Transverse colon (tissue), 4 donors: Measurements from ENCODE around the gene DNAH8. TPM values are rescaled to one million over a fixed set of nuclear protein-coding genes. Genes with fewer than 3 reads are reported as not detected.
A peak's percentile ranks its signal among the peaks of the same experiment; 100 is the strongest.

Source experiments
- DNase-seq: peaks from one replicate; pipeline ENCODE4 v3.0.0-alpha.2; 2019
- H3K27ac ChIP-seq, 4 donors: fragments of 200-600 bp; sonication (generic); 2 replicates each; pipeline ENCODE4 v1.5.1; 2016 to 2018; ENCODE audit warnings: inconsistent platforms in 4 of 4
- H3K27me3 ChIP-seq: fragments of 200-600 bp; sonication (generic); 2 replicates; pipeline ENCODE4 v1.5.1; 2017; ENCODE audit warnings: inconsistent platforms
- H3K36me3 ChIP-seq, 4 donors: fragments of 200-600 bp; sonication (generic); 2 replicates each; pipeline ENCODE4 v1.5.1; 2017 to 2019; ENCODE audit warnings: inconsistent platforms in 4 of 4
- H3K4me1 ChIP-seq, 4 donors: fragments of 200-600 bp; sonication (generic); 2 replicates each; pipeline ENCODE4 v1.5.1; 2017 to 2020; ENCODE audit warnings: inconsistent platforms in 4 of 4
- H3K4me3 ChIP-seq, 4 donors: fragments of 200-600 bp; sonication (generic); 1 replicate in 1 of 4; 2 replicates in 3 of 4; pipeline versions ENCODE4 v1.5.1 to v1.6.1; 2017 to 2019; ENCODE audit warnings: inconsistent platforms in 4 of 4
- H3K9me3 ChIP-seq, 2 donors: fragments of 200-600 bp; sonication (generic); 2 replicates each; pipeline ENCODE4 v1.5.1; 2017 to 2019; ENCODE audit warnings: inconsistent platforms in 2 of 2
- EP300 ChIP-seq: sonication (generic); formaldehyde crosslinking; IDR thresholded peaks from one replicate; pipeline ENCODE4 v1.6.1; 2017; ENCODE audit warnings: antibody characterized with exemption, low read depth
- POLR2A ChIP-seq: fragments of 450-650 bp; IDR thresholded peaks from one replicate; pipeline ENCODE4 v1.6.1; 2016; ENCODE audit warnings: antibody characterized with exemption, mild to moderate bottlenecking, moderate library complexity
- POLR2AphosphoS5 ChIP-seq, 3 donors: sonication (generic); formaldehyde crosslinking; IDR thresholded peaks; one replicate each; pipeline ENCODE4 v1.6.1; 2016; ENCODE audit warnings: antibody characterized with exemption in 3 of 3
- WGBS, 2 donors: methylation state at CpG; one replicate each; pipeline ENCODE4 v1.1.5; 2018; ENCODE audit warnings: low coverage in 1 of 2; 5-methylcytosine and 5-hydroxymethylcytosine counted together
- in situ Hi-C, 4 donors: fragments of 200-750 bp; cut with MboI; loops; one replicate each; pipeline versions ENCODE4 v1.15.0 to v1.15.1; 2017; ENCODE audit warnings: low sequenced_read_pairs in 3 of 4, low pct_ligation_motif_present in 1 of 4, low pct_unique_long_range_greater_than_20kb in 1 of 4
- intact Hi-C: fragments of 100-400 bp; cut with DNase I; formaldehyde crosslinking; loops from one replicate; pipeline ENCODE4 v1.15.1; 2023; ENCODE audit warnings: low total_unique reads
- total RNA-seq, 4 donors: library from RNA; depleted of rRNA; stranded (reverse); fragments of >200 nt; gene quantifications; one replicate each; pipeline ENCODE4 v1.1.0, GENCODE V29; 2016
- TF ChIP-seq, protein P1 (sequence below), 5 experiments: fragments of 200-600 bp in 3 of 5; fragments of 450-650 bp in 2 of 5; sonication (generic) in 3 of 5; IDR thresholded peaks; 1 replicate in 2 of 5; 2 replicates in 3 of 5; pipeline ENCODE4 v1.5.1; 2016 to 2017; ENCODE audit warnings: antibody characterized with exemption in 5 of 5, inconsistent platforms in 3 of 5, mild to moderate bottlenecking in 2 of 5, moderate library complexity in 1 of 5

DNAH8 gene
- total RNA-seq, 4 donors from 2014 or later: 0.16 TPM; not detected in 3

DNA sequence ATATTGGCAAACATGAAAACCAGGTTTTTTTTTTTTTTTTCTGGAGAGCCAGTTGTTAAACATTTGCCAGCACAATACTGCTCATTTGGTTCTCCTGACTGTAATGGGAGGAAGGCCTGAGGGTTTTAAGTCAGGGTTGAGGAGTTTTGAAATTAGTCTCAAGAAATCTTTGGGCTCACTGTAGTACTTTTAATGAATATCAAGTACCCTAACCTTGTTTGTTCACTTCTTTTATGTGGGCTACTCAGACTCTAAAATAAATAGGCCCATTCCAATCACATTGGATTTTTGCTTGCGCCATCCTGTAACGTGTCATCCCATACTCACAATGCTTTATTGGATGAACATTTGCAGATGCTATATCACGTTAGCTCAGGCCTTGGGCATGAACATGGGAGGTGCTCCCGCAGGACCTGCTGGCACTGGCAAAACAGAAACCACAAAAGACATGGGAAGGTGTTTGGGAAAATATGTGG, 146.9 kb downstream of the DNAH8 start:
- peaks cover 10% of the 10 kb centered on the region for H3K27me3 ChIP-seq
- no peaks in the 10 kb centered on the region for H3K4me1 ChIP-seq
- TF ChIP-seq EP300 (no peak), POLR2AphosphoS5 (IDR thresholded peaks at IDR 0.05) (no peak), POLR2A (no peak)
- TF ChIP-seq, protein P1, sequence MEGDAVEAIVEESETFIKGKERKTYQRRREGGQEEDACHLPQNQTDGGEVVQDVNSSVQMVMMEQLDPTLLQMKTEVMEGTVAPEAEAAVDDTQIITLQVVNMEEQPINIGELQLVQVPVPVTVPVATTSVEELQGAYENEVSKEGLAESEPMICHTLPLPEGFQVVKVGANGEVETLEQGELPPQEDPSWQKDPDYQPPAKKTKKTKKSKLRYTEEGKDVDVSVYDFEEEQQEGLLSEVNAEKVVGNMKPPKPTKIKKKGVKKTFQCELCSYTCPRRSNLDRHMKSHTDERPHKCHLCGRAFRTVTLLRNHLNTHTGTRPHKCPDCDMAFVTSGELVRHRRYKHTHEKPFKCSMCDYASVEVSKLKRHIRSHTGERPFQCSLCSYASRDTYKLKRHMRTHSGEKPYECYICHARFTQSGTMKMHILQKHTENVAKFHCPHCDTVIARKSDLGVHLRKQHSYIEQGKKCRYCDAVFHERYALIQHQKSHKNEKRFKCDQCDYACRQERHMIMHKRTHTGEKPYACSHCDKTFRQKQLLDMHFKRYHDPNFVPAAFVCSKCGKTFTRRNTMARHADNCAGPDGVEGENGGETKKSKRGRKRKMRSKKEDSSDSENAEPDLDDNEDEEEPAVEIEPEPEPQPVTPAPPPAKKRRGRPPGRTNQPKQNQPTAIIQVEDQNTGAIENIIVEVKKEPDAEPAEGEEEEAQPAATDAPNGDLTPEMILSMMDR (IDR thresholded peaks at IDR 0.05): no peak
- in situ Hi-C loops: loop anchor here in 3 of 4 donors (25.0 kb wide), 2 partner anchors 300 to 450 kb away; partner anchors contain the start of genes KCNK16 (in 2 of the 3) and KCNK17 (in 2 of the 3)
- intact Hi-C loops: no loop called here
- H3K36me3 ChIP-seq: no peaks in the 10 kb centered on the region
- H3K9me3 ChIP-seq: no peaks in the 10 kb centered on the region
- H3K27ac ChIP-seq: no peak overlapping the region
- no peak overlapping the region for H3K4me3 ChIP-seq
- DNase-seq: no peak
- 86 to 92% methylated on average over 2 to 4 of the region's 4 CpGs for WGBS, 2 donors

DNA sequence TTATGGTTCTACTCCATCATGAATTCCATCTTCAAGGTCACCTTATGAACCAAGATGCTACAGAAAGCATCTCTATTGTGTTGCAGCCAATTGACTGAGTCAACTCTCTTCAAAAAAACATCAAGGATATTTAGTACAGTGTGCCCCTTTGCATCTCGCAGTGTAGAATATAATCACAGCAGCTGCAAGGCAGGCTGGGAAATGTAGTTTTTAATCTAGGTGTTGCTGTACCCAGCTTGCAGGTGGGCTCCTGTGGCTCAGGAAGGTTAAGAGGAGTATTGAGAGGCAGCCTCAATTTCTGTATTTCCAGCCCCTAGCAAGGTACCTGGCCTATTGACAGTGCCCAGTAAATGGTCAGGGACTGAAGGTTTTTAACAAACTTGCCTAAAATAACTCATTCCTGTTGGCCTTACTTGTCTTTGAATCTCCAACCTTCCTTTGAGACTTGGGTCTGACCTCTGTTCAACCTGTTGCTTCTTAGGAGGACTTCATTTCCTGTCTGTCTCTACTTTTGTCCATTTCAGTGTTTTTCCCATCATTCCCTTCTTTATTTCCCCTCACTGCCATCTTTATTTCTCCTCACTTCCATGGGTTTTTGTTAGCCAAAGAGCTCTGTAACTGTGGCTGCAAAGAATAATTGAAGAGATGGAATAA, 150.5 kb downstream of the DNAH8 start:
- DNase-seq: no peak
- in situ Hi-C loops: loop anchor here in 3 of 4 donors (25.0 kb wide), 2 partner anchors 297 to 447 kb away; partner anchors contain the start of genes KCNK16 (in 2 of the 3) and KCNK17 (in 2 of the 3)
- Histone ChIP-seq H3K4me1 (no peaks in the 10 kb centered on the region), H3K27me3 (peaks cover 15% of the 10 kb centered on the region), H3K36me3 (no peaks in the 10 kb centered on the region), H3K27ac (no peak overlapping the region), H3K4me3 (no peak overlapping the region), H3K9me3 (no peaks in the 10 kb centered on the region)
- intact Hi-C loops: no loop called here
- TF ChIP-seq EP300 (no peak), POLR2AphosphoS5 (IDR thresholded peaks at IDR 0.05) (no peak), POLR2A (no peak)
- TF ChIP-seq, protein P1 (IDR thresholded peaks at IDR 0.05): no peak
- WGBS, 2 donors: 67 to 82% methylated on average over 1 of the region's 1 CpG

DNA sequence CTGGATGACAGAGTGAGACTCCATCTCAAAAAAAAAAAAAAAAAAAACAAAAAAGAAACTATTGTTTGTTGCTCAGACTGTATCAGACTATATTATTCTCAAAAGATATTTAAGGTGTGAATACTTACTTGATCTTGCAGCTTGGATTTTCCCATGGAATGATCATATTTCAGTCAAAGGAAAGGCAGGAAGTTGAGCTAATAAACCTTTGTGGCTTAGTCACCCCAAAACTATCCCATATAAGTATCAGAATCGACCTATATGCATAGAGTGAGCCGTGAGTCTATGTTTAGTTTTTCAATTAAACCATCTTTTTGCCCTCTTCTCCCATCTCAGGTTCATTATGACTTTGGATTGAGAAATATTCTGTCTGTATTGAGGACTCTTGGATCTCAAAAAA, 152.6 kb downstream of the DNAH8 start:
- Histone ChIP-seq H3K27ac (no peak overlapping the region), H3K4me1 (no peaks in the 10 kb centered on the region), H3K9me3 (no peaks in the 10 kb centered on the region), H3K4me3 (no peak overlapping the region), H3K36me3 (no peaks in the 10 kb centered on the region), H3K27me3 (peaks cover 15% of the 10 kb centered on the region)
- no peak for DNase-seq
- TF ChIP-seq POLR2AphosphoS5 (IDR thresholded peaks at IDR 0.05) (no peak), EP300 (no peak), POLR2A (no peak)
- TF ChIP-seq, protein P1 (IDR thresholded peaks at IDR 0.05): no peak
- in situ Hi-C loops: loop anchor here in 3 of 4 donors (25.0 kb wide), 2 partner anchors 295 to 445 kb away; partner anchors contain the start of genes KCNK16 (in 2 of the 3) and KCNK17 (in 2 of the 3)
- intact Hi-C loops: no loop called here
- WGBS, 2 donors: 78 to 83% methylated on average over 2 of the region's 2 CpGs

DNA sequence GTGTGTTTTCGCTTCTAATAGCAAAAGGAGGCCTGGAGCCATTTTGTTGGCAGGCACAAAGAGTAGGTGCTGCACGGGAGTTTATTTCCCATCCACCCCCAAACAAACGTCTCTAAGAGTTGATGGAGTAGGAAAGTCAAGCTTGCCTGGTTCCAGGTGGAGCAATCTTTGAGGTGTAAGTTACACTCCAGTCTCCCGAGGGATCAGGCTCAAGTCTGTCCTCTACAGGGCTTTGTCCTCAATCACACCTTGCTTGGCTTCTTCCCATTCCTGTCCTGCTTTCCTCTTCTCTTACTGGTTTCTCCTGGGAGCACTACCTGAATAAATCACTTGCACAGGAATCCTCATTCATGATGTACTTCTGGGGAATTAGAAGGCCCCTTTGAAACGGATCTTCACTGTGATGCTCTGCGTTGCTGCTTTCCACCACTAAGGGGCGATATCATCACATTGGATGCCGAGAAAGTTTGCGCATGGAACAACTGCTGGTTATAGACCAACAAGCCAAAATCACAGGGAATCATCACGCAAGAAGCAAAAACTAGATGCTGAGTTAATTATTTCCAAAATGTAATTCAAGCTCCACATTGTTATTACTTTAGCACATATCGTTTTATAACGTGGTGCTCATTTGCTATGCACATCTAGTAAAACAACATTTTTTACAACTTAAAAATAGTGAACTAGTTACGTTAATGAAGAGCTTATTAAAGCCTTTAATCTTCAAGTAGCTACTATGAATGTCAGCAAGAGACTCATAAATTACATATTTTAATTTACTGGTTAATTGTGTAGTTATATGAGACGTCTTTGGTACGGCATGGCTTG, 156.8 kb downstream of the DNAH8 start:
- no peaks in the 10 kb centered on the region for H3K9me3 ChIP-seq
- H3K27ac ChIP-seq: no peak overlapping the region
- in situ Hi-C loops: loop anchor here (5.0 to 25.0 kb wide), 4 partner anchors 290 to 440 kb away; partner anchors contain the start of genes KCNK16 (in 2 of the 4) and KCNK17 (in 2 of the 4)
- no peaks in the 10 kb centered on the region for H3K36me3 ChIP-seq
- 28 to 35% methylated on average over 15 of the region's 15 CpGs for WGBS, 2 donors
- no peak overlapping the region for H3K4me3 ChIP-seq
- DNase-seq: peak; percentile 47
- H3K4me1 ChIP-seq: no peaks in the 10 kb centered on the region
- intact Hi-C loops: loop anchor here (5.0 kb wide), 1 partner anchor 440 kb away; the partner anchor contains the start of gene KCNK17
- peaks cover 11% of the 10 kb centered on the region for H3K27me3 ChIP-seq
- TF ChIP-seq, protein P1 (IDR thresholded peaks at IDR 0.05): peak; percentile 73 to 84 (median 77)
- TF ChIP-seq EP300: no peak
